ENCODE results near the gene MANEAL.

Gene MANEAL

DNA sequence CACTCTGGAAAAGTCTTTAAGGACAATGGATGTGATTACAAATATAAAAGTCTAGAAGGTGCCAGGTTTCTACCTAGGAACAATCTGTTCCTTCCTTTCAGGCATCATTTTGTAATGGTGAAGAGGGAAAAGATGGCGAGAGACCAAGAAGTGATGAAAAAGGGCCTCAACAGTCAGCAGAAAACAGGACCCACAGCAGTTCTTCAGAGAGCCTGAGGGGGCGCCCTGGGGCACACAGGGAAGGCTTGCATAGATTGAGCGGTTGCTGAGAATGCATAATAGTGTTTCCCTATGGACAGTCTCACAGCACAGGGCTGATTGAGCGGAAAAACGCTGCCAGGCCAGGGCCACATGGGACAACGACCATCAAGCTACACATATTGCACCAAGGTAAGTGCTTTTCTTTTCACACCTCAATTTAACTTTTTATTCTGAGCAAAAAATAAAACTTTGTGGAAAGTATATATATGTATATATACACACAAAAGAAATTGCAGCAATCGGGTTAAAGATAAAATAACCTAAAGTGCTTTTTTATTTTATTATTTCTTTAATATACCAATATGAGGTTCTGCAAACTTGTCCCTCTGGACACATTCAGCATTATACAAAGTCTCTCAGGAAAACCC, 17.5 kb downstream of the MANEAL start:
- Histone ChIP-seq H3K27ac (ENCODE audit: low read depth, low read length) (peak overlapping the region; percentile 40), H3K36me3 (ENCODE audit: control insufficient read depth, insufficient read depth, low read length) (peaks cover 35% of the 10 kb centered on the region), H3K4me3 (ENCODE audit: low read depth, low read length) (no peak overlapping the region), H3K9me3 (ENCODE audit: control insufficient read depth, insufficient read depth, low read length) (no peaks in the 10 kb centered on the region), H3K27me3 (ENCODE audit: control insufficient read depth, insufficient read depth, low read length) (no peaks in the 10 kb centered on the region), H3K4me1 (ENCODE audit: control insufficient read depth, insufficient read depth, low read length) (peaks cover 9% of the 10 kb centered on the region; the same call in 1 of the 2 replicates), H3K9ac (ENCODE audit: low read depth, low read length) (no peak overlapping the region)

- Histone ChIP-seq H3K36me3 (ENCODE audit: control insufficient read depth, insufficient read depth, low read length) (peaks cover 34% of the 10 kb centered on the region), H3K9me3 (ENCODE audit: control insufficient read depth, insufficient read depth, low read length) (no peaks in the 10 kb centered on the region), H3K4me1 (ENCODE audit: control insufficient read depth, insufficient read depth, low read length) (0 out of 2 replicates have a peak, but pooled peaks cover 5% of the 10 kb centered on the region), H3K4me3 (ENCODE audit: low read depth, low read length) (no peak overlapping the region), H3K27me3 (ENCODE audit: control insufficient read depth, insufficient read depth, low read length) (no peaks in the 10 kb centered on the region), H3K27ac (ENCODE audit: low read depth, low read length) (no peak overlapping the region), H3K9ac (ENCODE audit: low read depth, low read length) (no peak overlapping the region)
Observed at GRCh38 chr1:37813529-37814145, 20.0 kb downstream of the MANEAL start.

GRCh38 chr1:37814252-37814651, 20.6 kb downstream of the MANEAL start:
- no peaks in the 10 kb centered on the region for H3K9me3 ChIP-seq (ENCODE audit: control insufficient read depth, insufficient read depth, low read length)
- no peak overlapping the region for H3K27ac ChIP-seq (ENCODE audit: low read depth, low read length)

DNA sequence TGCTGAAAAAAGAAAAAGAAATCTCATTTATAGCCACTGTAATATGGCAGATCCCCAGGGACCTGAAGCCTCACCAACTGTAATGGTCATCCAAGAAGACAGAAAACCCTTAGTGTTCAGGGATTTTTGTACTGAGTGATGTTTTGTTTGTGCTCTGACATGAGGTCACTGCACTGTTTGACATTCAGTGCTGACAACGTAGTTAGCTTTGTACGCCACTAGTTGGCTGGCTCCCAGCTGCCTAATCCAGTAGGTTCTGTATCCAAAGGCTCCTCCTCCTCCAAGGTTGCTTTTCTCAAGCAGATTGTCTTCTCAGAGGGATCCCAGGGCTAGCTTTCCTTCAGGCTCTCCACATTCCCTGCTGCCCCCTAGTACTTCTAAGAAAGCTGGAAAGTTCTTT, 23.8 kb downstream of the MANEAL start:
- Histone ChIP-seq H3K27me3 (ENCODE audit: control insufficient read depth, insufficient read depth, low read length) (no peaks in the 10 kb centered on the region), H3K4me1 (ENCODE audit: control insufficient read depth, insufficient read depth, low read length) (no peaks in the 10 kb centered on the region), H3K36me3 (ENCODE audit: control insufficient read depth, insufficient read depth, low read length) (peaks cover 59% of the 10 kb centered on the region), H3K9me3 (ENCODE audit: control insufficient read depth, insufficient read depth, low read length) (no peaks in the 10 kb centered on the region), H3K4me3 (ENCODE audit: low read depth, low read length) (no peak overlapping the region), H3K27ac (ENCODE audit: low read depth, low read length) (peak overlapping the region; percentile 60), H3K9ac (ENCODE audit: low read depth, low read length) (no peak overlapping the region)

More at GRCh38 chr1:37814252-37814651, 20.6 kb downstream of the MANEAL start:
- Histone ChIP-seq H3K4me1 (ENCODE audit: control insufficient read depth, insufficient read depth, low read length) (0 out of 2 replicates have a peak, but pooled peaks cover 3% of the 10 kb centered on the region), H3K27me3 (ENCODE audit: control insufficient read depth, insufficient read depth, low read length) (no peaks in the 10 kb centered on the region), H3K9ac (ENCODE audit: low read depth, low read length) (no peak overlapping the region), H3K36me3 (ENCODE audit: control insufficient read depth, insufficient read depth, low read length) (peaks cover 36% of the 10 kb centered on the region), H3K4me3 (ENCODE audit: low read depth, low read length) (no peak overlapping the region)

DNA sequence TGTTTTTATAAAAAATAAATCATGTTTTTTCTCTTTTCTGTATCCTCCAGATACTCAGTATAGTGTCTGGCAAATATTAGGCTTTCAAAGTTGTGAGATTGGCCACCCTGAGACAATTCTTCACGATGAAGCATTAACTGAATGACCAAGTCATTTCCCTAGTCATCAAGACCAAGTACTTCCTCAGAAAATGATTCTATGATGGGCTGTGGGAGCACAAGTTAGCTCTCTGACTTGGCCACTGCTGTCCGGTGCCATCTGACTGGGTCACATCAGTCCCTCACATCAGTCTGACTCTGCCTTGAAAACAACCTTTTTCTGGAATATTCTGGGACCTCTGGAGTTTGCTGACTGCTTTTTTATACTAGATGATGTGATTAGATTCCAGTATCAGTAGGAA, 27.8 kb downstream of the MANEAL start:
- H3K4me3 ChIP-seq (ENCODE audit: low read depth, low read length) = no peak overlapping the region
- no peak overlapping the region for H3K9ac ChIP-seq (ENCODE audit: low read depth, low read length)
- H3K36me3 ChIP-seq (ENCODE audit: control insufficient read depth, insufficient read depth, low read length) = peaks cover 53% of the 10 kb centered on the region
- H3K27me3 ChIP-seq (ENCODE audit: control insufficient read depth, insufficient read depth, low read length) = no peaks in the 10 kb centered on the region
- no peaks in the 10 kb centered on the region for H3K4me1 ChIP-seq (ENCODE audit: control insufficient read depth, insufficient read depth, low read length)
- no peak overlapping the region for H3K27ac ChIP-seq (ENCODE audit: low read depth, low read length)
- H3K9me3 ChIP-seq (ENCODE audit: control insufficient read depth, insufficient read depth, low read length) = no peaks in the 10 kb centered on the region

DNA sequence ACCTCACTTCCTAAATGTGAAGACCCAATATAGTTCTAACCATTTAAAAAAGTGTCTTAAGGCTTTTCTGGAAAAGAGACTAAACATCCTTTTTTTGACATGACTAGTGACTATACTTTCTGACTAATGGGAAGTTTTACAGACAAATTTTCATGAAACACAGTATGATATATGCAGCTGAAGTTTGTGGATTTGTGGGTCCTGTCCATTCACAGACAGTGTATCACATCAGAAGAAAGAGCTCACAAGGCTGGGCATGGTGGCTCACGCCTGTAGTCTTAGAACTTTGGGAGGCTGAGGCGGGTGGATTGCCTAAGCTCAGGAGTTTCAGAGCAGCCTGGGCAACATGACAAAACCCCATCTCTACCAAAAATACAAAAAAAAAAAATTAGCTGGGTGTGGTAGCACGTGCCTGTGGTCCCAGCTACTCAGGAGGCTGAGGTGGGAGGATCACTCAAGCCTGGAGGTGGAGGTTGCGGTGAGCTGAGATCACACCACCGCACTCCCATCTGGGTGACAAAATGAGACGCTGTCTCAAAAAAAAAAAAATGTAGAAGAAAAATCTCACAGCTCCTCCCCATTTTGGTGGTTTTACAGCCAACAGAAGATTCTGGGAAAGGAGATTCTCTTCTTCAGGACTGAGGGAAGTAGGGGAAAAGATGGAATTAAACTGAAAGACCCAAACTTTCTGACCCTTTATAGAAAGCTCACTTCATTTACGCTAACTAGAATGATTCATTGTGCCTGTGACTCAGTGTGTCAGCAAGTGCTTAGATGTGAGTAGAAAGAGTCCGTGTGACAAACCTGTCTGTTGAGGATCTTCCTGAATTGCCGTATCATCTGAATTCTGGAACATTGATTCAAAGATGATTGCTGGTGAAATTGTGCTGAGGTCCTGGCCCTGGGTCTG, 29.5 kb downstream of the MANEAL start:
- H3K4me3 ChIP-seq (ENCODE audit: low read depth, low read length) = no peak overlapping the region
- H3K36me3 ChIP-seq (ENCODE audit: control insufficient read depth, insufficient read depth, low read length) = peaks cover 43% of the 10 kb centered on the region
- no peak overlapping the region for H3K9ac ChIP-seq (ENCODE audit: low read depth, low read length)
- H3K9me3 ChIP-seq (ENCODE audit: control insufficient read depth, insufficient read depth, low read length) = no peaks in the 10 kb centered on the region
- no peaks in the 10 kb centered on the region for H3K27me3 ChIP-seq (ENCODE audit: control insufficient read depth, insufficient read depth, low read length)
- no peak overlapping the region for H3K27ac ChIP-seq (ENCODE audit: low read depth, low read length)
- no peaks in the 10 kb centered on the region for H3K4me1 ChIP-seq (ENCODE audit: control insufficient read depth, insufficient read depth, low read length)

DNA sequence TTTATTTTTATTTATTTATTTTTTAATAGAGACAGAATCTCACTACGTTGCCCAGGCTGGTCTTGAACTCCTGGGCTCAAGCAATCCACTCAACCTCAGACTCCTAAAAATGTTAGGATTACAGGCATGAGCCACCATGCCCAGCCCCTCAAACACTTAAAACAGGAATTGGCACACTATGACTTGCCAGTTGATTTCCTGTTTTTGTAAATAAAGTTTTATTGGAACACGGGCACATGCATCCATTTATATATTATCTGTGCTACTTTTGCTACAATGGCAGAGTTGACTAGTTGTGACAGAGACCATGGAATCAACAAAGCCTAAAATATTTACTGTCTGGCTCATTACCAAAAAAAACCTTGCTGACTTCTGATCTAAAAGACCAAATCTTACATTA, 30.4 kb downstream of the MANEAL start:
- H3K36me3 ChIP-seq (ENCODE audit: control insufficient read depth, insufficient read depth, low read length) = peaks cover 43% of the 10 kb centered on the region
- H3K27ac ChIP-seq (ENCODE audit: low read depth, low read length) = no peak overlapping the region
- no peaks in the 10 kb centered on the region for H3K4me1 ChIP-seq (ENCODE audit: control insufficient read depth, insufficient read depth, low read length)
- H3K4me3 ChIP-seq (ENCODE audit: low read depth, low read length) = no peak overlapping the region
- no peaks in the 10 kb centered on the region for H3K27me3 ChIP-seq (ENCODE audit: control insufficient read depth, insufficient read depth, low read length)
- H3K9ac ChIP-seq (ENCODE audit: low read depth, low read length) = no peak overlapping the region
- no peaks in the 10 kb centered on the region for H3K9me3 ChIP-seq (ENCODE audit: control insufficient read depth, insufficient read depth, low read length)

- H3K27ac ChIP-seq (ENCODE audit: low read depth, low read length) = no peak overlapping the region
- H3K27me3 ChIP-seq (ENCODE audit: control insufficient read depth, insufficient read depth, low read length) = no peaks in the 10 kb centered on the region
- peaks cover 34% of the 10 kb centered on the region for H3K36me3 ChIP-seq (ENCODE audit: control insufficient read depth, insufficient read depth, low read length)
- H3K4me3 ChIP-seq (ENCODE audit: low read depth, low read length) = no peak overlapping the region
- no peaks in the 10 kb centered on the region for H3K4me1 ChIP-seq (ENCODE audit: control insufficient read depth, insufficient read depth, low read length)
- no peak overlapping the region for H3K9ac ChIP-seq (ENCODE audit: low read depth, low read length)
- no peaks in the 10 kb centered on the region for H3K9me3 ChIP-seq (ENCODE audit: control insufficient read depth, insufficient read depth, low read length)
Observed at GRCh38 chr1:37825506-37825905, 31.9 kb downstream of the MANEAL start.

DNA sequence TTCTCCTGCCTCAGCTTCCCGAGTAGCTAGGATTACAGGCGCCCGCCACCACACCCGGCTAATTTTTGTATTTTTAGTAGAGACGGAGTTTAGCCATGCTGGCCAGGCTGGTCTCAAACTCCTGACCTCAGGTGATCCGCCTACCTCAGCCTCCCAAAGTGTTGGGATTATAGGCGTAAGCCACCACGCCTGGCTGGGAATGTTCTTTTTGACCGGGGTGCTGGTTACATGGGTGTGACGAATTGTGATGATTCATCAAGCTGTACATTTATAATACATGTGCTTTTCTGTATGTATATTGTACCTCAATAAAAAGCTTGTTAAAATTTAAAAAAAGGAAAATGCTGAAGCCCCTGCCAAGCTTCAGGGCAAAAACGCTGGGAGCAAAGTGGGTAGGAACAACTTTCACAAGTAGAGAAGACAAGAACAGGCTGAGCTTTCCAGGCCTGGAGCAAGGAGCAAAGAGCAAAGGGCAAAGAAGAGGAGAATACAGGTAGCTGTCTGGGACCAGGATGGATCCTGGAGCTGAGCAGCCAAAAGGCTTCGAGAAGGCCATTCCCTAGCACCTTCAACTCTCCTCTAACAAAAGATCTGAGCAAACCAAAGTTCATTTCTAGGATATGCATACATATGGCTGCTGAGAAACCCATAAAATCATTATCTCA, 34.9 kb downstream of the MANEAL start:
- peaks cover 31% of the 10 kb centered on the region for H3K36me3 ChIP-seq (ENCODE audit: control insufficient read depth, insufficient read depth, low read length)
- no peak overlapping the region for H3K4me3 ChIP-seq (ENCODE audit: low read depth, low read length)
- no peak overlapping the region for H3K9ac ChIP-seq (ENCODE audit: low read depth, low read length)
- no peaks in the 10 kb centered on the region for H3K4me1 ChIP-seq (ENCODE audit: control insufficient read depth, insufficient read depth, low read length)
- no peaks in the 10 kb centered on the region for H3K27me3 ChIP-seq (ENCODE audit: control insufficient read depth, insufficient read depth, low read length)
- H3K9me3 ChIP-seq (ENCODE audit: control insufficient read depth, insufficient read depth, low read length) = no peaks in the 10 kb centered on the region
- H3K27ac ChIP-seq (ENCODE audit: low read depth, low read length) = no peak overlapping the region

DNA sequence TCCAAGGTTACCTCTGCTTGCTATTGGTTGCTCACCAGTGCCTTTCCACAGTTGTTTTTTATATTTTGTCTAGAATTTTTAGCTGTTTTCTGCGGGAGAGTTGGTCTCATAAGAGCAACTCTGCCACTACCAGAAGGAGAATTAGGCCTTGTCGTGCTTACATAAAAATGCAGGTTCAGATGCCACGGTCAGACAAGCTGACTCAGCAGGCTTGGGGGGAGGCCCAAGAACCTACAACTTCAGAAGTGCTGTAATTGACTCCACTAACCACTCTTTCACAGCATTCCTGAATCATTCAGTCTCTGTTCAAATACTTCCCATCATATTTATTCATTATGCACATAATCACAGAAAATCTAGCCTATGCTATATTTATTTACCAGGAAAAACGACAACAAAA, 37.5 kb downstream of the MANEAL start:
- peaks cover 50% of the 10 kb centered on the region for H3K36me3 ChIP-seq (ENCODE audit: control insufficient read depth, insufficient read depth, low read length)
- no peak overlapping the region for H3K4me3 ChIP-seq (ENCODE audit: low read depth, low read length)
- H3K9ac ChIP-seq (ENCODE audit: low read depth, low read length) = no peak overlapping the region
- no peaks in the 10 kb centered on the region for H3K9me3 ChIP-seq (ENCODE audit: control insufficient read depth, insufficient read depth, low read length)
- no peaks in the 10 kb centered on the region for H3K4me1 ChIP-seq (ENCODE audit: control insufficient read depth, insufficient read depth, low read length)
- no peaks in the 10 kb centered on the region for H3K27me3 ChIP-seq (ENCODE audit: control insufficient read depth, insufficient read depth, low read length)
- no peak overlapping the region for H3K27ac ChIP-seq (ENCODE audit: low read depth, low read length)

Data from HUES48 (cell line).